GM21619 (cell line): ENCODE data around the gene CDV3.

Experiments used
- ATAC-seq: cut with Tn5 transposase; IDR thresholded peaks from one replicate; pipeline ENCODE4 v1.9.1; 2021; ENCODE audit not compliant: unreplicated experiment

CDV3 gene

GRCh38 chr3:133563816-133564215, 9.7 kb upstream of the CDV3 start:
- no peak for ATAC-seq

GRCh38 chr3:133568294-133569014, 5.0 kb upstream of the CDV3 start:
- no peak for ATAC-seq

GRCh38 chr3:133570139-133570936, 3.1 kb upstream of the CDV3 start:
- ATAC-seq = no peak

DNA sequence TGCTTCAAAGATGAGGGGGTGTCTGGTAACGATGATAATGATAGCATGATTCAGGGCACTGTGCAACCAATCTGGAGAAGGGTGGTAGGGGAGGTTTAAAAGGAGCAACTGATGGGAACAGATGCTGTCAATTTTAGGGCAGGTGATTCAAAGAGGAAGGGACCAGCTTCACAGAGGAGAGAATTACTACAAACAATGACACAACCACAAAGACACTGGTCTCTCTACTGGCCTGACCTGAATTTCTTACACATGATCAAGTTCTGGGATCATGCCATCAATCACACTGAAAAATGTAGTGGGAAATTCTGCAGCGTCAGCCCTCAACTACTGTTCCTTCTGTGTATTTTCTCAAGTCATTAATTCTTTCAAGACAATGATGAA, 2.6 kb upstream of the CDV3 start:
- no peak for ATAC-seq

DNA sequence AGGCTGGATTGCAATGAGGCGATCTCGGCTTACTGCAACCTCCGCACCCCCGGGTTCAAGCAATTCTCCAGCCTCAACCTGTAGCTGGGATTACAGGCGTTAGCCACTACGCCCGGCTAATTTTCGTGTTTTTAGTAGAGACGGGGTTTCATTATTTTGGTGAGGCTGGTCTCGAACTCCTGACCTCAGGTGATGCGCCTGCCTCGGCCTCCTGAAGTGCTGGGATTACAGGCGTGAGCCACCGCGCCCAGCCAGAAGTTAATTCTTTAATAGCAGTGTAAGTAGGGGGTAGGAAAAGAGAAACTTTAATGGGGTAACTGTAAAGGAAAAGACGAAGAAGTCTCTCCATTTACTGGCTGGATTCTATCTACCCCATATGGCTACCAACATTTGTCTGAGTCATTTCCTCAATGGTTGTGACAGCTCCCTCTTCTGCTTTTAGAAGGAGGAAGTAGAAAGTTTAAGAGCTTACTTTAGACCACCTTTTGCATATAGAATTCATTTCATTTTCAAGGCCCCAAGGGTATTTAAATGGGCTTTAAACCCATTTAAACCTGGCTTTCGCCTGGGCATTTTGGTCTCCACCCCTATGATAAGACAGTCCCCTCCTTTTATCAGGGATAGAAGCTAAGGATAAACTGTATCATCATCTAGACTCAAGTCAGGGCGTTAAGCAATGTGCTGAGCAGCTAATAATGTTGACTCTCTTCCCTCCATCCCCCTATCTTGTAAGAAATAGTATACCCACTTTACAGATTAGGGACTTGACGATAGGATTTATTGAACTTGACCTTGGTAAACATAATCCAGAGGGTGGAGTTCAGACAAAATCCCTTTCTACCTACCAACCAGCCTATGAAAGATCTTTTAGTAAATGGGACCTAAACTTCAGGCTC, 1.1 kb upstream of the CDV3 start:
- peak; percentile 24 for ATAC-seq

GRCh38 chr3:133573054-133573628, 345 bp upstream of the CDV3 start:
- peak; percentile 70 for ATAC-seq

GRCh38 chr3:133574260-133574881, 885 bp downstream of the CDV3 start:
- peak; percentile 34 for ATAC-seq

GRCh38 chr3:133575086-133575485, 1.6 kb downstream of the CDV3 start:
- ATAC-seq = no peak

- ATAC-seq = no peak
These were observed 2.7 kb downstream of the CDV3 start for GRCh38 chr3:133576169-133576568.

DNA sequence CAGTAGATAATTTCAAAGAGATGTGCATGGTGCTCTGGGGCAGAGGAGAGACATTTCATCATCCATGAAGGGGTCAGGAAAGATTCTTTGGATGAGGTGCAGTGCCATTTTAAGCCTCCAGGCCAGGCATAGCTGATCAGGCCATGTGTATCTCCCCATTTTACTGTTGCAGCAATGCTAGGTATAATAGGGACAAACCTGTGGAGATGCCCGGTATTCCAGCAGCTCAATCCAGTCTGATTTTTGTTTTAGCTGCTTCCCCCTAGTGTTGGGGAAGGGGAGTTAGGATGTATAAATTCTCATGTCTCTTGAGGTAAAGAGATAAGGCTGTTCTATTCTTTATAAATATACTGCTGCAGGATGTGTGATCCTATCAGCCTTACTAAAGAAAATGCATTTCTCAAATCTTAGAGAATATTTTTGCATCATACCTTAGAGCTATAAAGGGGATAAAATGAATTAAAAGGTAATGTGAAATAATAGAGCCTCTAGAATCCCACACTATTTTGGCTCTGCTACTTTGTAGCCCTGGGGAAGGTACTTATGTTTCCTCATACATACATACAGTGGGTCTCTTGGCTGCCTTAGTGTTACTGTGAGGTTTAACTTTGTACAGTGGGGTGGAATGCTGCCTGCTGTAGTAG, 5.2 kb downstream of the CDV3 start:
- no peak for ATAC-seq

- no peak for ATAC-seq
These were observed 9.9 kb downstream of the CDV3 start for GRCh38 chr3:133583396-133583795.

DNA sequence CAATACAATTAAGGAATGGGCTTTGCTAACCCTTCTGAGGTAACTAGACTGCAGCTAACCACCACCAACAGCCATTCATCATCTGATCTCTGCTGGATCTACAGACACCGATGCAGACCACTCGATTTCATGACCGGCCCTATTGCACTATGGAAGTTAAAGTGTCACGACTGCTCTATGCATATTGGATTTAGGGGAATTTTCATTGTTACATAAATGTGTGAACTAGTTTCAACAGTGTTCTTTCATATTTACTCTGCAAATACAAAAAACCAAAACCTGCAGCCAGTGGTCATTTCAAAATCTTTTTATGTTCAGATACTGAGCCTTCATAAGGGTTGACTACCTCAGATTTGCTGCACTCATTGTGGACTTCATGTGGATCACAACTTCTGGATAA, 14.5 kb downstream of the CDV3 start:
- ATAC-seq = no peak

DNA sequence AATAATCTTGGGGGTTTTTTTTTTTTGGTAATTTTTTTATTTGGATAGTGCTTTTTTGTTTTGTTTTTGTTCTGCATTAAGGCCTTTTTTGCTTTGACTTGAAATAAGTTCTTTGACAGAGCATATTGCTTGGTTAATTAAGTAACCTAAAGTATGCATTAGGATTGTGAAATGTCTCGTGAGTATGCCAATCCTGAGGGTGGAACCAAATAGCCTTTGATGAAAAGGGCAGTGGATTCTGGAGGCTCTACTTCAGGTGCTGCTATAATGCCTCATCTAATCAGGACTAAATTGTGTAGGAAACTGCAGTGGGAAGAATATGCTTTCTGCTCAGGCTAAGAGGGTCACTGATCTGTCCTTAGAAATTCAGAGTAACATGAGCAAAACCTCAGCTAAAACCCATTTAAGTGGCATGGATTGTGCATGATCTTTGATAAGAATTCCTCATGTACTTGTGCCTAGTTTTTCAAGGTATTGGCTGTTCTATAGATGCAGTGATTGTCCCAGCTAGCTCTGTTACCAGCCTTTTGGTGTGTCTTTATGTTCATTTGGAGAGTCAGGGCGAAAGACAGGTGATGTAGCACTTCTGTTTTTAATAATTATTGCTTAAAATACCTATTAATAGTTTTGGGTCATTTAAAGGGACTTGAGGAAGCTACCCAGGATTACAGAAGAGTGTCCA, 15.4 kb downstream of the CDV3 start:
- no peak for ATAC-seq

- no peak for ATAC-seq
These were observed 16.0 kb downstream of the CDV3 start for GRCh38 chr3:133589503-133589902.

- ATAC-seq = no peak
These were observed 17.8 kb downstream of the CDV3 start for GRCh38 chr3:133591271-133591742.

- peak; percentile 48 for ATAC-seq
These were observed 19.4 kb downstream of the CDV3 start for GRCh38 chr3:133592843-133593242.

GRCh38 chr3:133593243-133593642, 19.8 kb downstream of the CDV3 start:
- ATAC-seq = no peak

- ATAC-seq = no peak
These were observed 21.9 kb downstream of the CDV3 start for GRCh38 chr3:133595341-133595740.

DNA sequence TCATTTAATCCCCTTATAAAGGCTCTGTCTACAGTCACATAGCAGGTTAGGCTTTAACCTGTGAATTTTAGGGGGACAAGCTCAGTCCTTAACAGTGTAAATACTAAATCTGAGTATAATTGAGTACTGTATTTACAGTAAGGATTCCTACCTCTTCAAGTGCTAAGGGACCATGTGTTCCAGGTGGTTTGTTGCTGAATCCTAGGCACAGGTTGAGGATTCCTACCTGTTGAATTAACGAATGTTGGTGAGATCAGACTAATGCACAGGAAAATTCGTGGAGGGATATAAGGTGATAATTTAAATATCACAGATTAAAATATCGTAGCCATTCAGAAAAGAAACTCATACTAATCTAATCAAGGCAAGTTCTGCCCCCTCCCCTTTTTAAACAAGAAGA, 24.9 kb downstream of the CDV3 start:
- ATAC-seq = no peak
